HEK293T (cell line): ENCODE results near the gene C6orf120.

Experiments
- ARNT ChIP-seq: fragments of 450-650 bp; IDR thresholded peaks from 2 replicates; pipeline ENCODE4 v1.6.1; 2017; ENCODE audit warnings: mild to moderate bottlenecking
- BHLHE40 ChIP-seq: fragments of 450-650 bp; IDR thresholded peaks from 2 replicates; pipeline ENCODE4 v1.6.1; 2016; ENCODE audit warnings: mild to moderate bottlenecking, moderate library complexity, borderline replicate concordance
- CTBP1 ChIP-seq: fragments of 450-650 bp; IDR thresholded peaks from 2 replicates; pipeline ENCODE4 v1.6.1; 2016; ENCODE audit warnings: borderline replicate concordance
- ELF4 ChIP-seq: fragments of 450-650 bp; IDR thresholded peaks from 2 replicates; pipeline ENCODE4 v1.6.1; 2017; ENCODE audit warnings: antibody characterized with exemption
- FOXA1 ChIP-seq: fragments of 450-650 bp; IDR thresholded peaks from 2 replicates; pipeline ENCODE4 v1.6.1; 2016; ENCODE audit warnings: mild to moderate bottlenecking
- FOXK2 ChIP-seq: fragments of 450-650 bp; IDR thresholded peaks from 2 replicates; pipeline ENCODE4 v1.6.1; 2016; ENCODE audit warnings: mild to moderate bottlenecking
- FOXM1 ChIP-seq: fragments of 450-650 bp; IDR thresholded peaks from 2 replicates; pipeline ENCODE4 v1.6.1; 2017; ENCODE audit warnings: mild to moderate bottlenecking, borderline replicate concordance
- HDGF ChIP-seq: fragments of 450-650 bp; IDR thresholded peaks from 2 replicates; pipeline ENCODE4 v1.6.1; 2017; ENCODE audit warnings: antibody characterized with exemption, borderline replicate concordance
- LEF1 ChIP-seq: fragments of 450-650 bp; IDR thresholded peaks from 2 replicates; pipeline ENCODE4 v1.6.1; 2017; ENCODE audit warnings: mild to moderate bottlenecking, borderline replicate concordance
- NFRKB ChIP-seq: fragments of 450-650 bp; IDR thresholded peaks from 2 replicates; pipeline ENCODE4 v1.6.1; 2016; ENCODE audit warnings: mild to moderate bottlenecking, moderate library complexity
- PKNOX1 ChIP-seq: fragments of 450-650 bp; IDR thresholded peaks from 2 replicates; pipeline ENCODE4 v1.6.1; 2016
- SP1 ChIP-seq: fragments of 450-650 bp; IDR thresholded peaks from 2 replicates; pipeline ENCODE4 v1.6.1; 2017
- SUZ12 ChIP-seq: fragments of 450-650 bp; IDR thresholded peaks from 2 replicates; pipeline ENCODE4 v1.6.1; 2016; ENCODE audit warnings: mild to moderate bottlenecking
- ZNF384 ChIP-seq: fragments of 450-650 bp; IDR thresholded peaks from 2 replicates; pipeline ENCODE4 v1.6.1; 2016

DNA sequence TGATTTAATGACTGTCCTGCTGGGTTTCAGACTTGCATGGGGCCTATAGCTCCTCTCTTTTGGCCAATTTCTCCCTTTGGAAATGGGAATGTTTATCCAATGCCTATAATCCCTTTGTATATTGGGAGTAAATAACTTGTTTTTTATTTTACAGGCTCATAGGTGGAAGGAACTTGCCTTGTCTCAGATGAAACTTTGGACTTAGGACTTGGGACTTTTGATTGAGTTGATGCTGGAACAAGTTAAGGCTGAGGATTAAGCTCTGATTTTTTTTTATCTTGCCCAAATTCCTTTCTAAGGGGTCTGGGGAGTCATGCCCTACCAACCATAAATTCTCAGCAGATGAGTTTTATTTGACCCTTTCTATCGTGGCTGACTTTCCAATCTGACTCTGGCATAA, 23.6 kb upstream of the C6orf120 start:
- TF ChIP-seq ARNT = no peak
- no peak for TF ChIP-seq FOXA1
- no peak for TF ChIP-seq SP1
- no peak for TF ChIP-seq NFRKB
- TF ChIP-seq LEF1 = no peak
- no peak for TF ChIP-seq FOXM1
- no peak for TF ChIP-seq CTBP1
- TF ChIP-seq SUZ12 = no peak
- TF ChIP-seq PKNOX1 = no peak
- no peak for TF ChIP-seq ZNF384
- no peak for TF ChIP-seq FOXK2
- TF ChIP-seq BHLHE40 = no peak
- no peak for TF ChIP-seq ELF4
- no peak for TF ChIP-seq HDGF
